ENCODE results near the gene POLR3A.

DNA sequence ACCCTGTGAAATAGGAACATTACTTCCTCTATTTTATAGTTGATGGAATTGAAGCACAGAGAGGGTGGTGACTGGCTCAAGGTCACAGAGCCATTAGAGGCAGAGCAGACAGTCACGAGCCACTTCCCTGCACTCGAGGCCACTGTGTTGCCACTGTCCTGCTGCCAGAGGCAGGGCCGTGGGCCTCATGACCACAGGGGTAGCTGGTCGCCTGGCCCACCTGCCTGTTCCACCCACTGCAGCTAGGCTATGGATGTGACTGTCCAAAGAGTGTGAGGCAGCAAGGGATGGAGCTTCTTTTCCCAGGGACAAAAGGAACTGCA lies 42.5 kb upstream of the POLR3A start:
- TF ChIP-seq POLR2AphosphoS5 (IDR thresholded peaks at IDR 0.05) (no peak), EP300 (IDR thresholded peaks at IDR 0.05) (no peak)
- TF ChIP-seq, protein P1, sequence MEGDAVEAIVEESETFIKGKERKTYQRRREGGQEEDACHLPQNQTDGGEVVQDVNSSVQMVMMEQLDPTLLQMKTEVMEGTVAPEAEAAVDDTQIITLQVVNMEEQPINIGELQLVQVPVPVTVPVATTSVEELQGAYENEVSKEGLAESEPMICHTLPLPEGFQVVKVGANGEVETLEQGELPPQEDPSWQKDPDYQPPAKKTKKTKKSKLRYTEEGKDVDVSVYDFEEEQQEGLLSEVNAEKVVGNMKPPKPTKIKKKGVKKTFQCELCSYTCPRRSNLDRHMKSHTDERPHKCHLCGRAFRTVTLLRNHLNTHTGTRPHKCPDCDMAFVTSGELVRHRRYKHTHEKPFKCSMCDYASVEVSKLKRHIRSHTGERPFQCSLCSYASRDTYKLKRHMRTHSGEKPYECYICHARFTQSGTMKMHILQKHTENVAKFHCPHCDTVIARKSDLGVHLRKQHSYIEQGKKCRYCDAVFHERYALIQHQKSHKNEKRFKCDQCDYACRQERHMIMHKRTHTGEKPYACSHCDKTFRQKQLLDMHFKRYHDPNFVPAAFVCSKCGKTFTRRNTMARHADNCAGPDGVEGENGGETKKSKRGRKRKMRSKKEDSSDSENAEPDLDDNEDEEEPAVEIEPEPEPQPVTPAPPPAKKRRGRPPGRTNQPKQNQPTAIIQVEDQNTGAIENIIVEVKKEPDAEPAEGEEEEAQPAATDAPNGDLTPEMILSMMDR (IDR thresholded peaks at IDR 0.05) = no peak

Measured in upper lobe of left lung (tissue), 4 donors.